ENCODE data around the gene FUOM. TPM values are rescaled to one million over a fixed set of nuclear protein-coding genes. Genes with fewer than 3 reads are reported as not detected.

Gene FUOM
- total and polyA plus RNA-seq, 2 of the 4 experiments (the other 2 are of a cell fraction), result 26.3 to 52.8 TPM

- in situ Hi-C loops (cut with MboI; ENCODE audit: low sequenced_read_pairs), result no loop called here
- 100% methylated on average over 1 of the region's 20 CpGs; no CpG with 5 or more reads in 1 of the 2 experiments for WGBS, 2 experiments (ENCODE audit: extremely low coverage in 2 of 2, insufficient read length in 1 of 2)
These were observed 20.0 kb upstream of the FUOM start for GRCh38 chr10:133377818-133378250.

More at GRCh38 chr10:133377818-133378250, 20.0 kb upstream of the FUOM start:
- Histone ChIP-seq H4K8ac (ENCODE audit: low read depth in 2 of 2, low read length in 2 of 2) (peak overlapping the region; percentile 60 to 66; a peak in 3 of 4 replicates), H3K9me1 (ENCODE audit: insufficient read depth, low read length) (peaks cover 8% of the 10 kb centered on the region; the same call in 1 of the 2 replicates), H2AFZ (replicated peaks; ENCODE audit: low read length, poor library complexity) (peak overlapping the region; percentile 98), H2BK15ac (ENCODE audit: low read depth, low read length) (no peak overlapping the region), H2BK20ac (ENCODE audit: low read depth, low read length) (no peak overlapping the region), H3K23ac (ENCODE audit: low read depth, low read length) (no peak overlapping the region; the same call in none of the 2 replicates), H4K5ac (ENCODE audit: low read depth, low read length) (peak overlapping the region; percentile 50), H3K79me1 (ENCODE audit: low read depth in 1 of 2, low read length in 2 of 2) (peaks cover 0 to 10% of the 10 kb centered on the region in 2 experiments; a peak in 3 of 4 replicates), H3K9ac (ENCODE audit: low read depth, low read length) (peak overlapping the region; percentile 73), H3K9me3 (ENCODE audit: control insufficient read depth, insufficient read depth, low read length) (no peaks in the 10 kb centered on the region), H3K27me3 (ENCODE audit: control insufficient read depth, insufficient read depth, low read length) (no peaks in the 10 kb centered on the region), H3K27ac (ENCODE audit: insufficient read depth, low read length) (peak overlapping the region; percentile 33; the same call in 1 of the 2 replicates), H2AK9ac (replicated peaks; ENCODE audit: low read depth, low read length, poor library complexity) (peak overlapping the region; percentile 21), H3K4me1 (ENCODE audit: control insufficient read depth, insufficient read depth, low read length) (peaks cover 5% of the 10 kb centered on the region), H3K4me2 (ENCODE audit: low read depth, low read length) (peak overlapping the region; percentile 87), H3K4me3 (ENCODE audit: insufficient read depth, low read depth, low read length) (peak overlapping the region; percentile 72), H3K14ac (replicated peaks; ENCODE audit: low read depth, low read length) (peak overlapping the region; percentile 5; the same call in 1 of the 2 replicates), H3K18ac (ENCODE audit: low read depth, low read length) (no peak overlapping the region), H4K91ac (ENCODE audit: insufficient read depth, low read depth, low read length) (peak overlapping the region; percentile 37; the same call in 1 of the 2 replicates), H2BK5ac (ENCODE audit: low read depth, low read length, poor library complexity, severe bottlenecking) (no peak overlapping the region), H4K20me1 (ENCODE audit: insufficient read depth, low read length) (no peaks in the 10 kb centered on the region), H3K56ac (ENCODE audit: extremely low read depth, insufficient read depth, low read length) (peak overlapping the region; percentile 35; the same call in 1 of the 2 replicates), H2AK5ac (ENCODE audit: low read depth, low read length) (peak overlapping the region; percentile 16), H3K4ac (ENCODE audit: low read depth, low read length) (peak overlapping the region; percentile 9), H3K36me3 (ENCODE audit: control insufficient read depth, insufficient read depth, low read length) (peaks cover 2% of the 10 kb centered on the region), H2BK120ac (ENCODE audit: low read depth, low read length) (no peak overlapping the region)
- DNase-seq (no peak), ATAC-seq (ENCODE audit: low read depth) (peak; percentile 0; the same call in 1 of the 2 replicates)
- TF ChIP-seq, protein P1, sequence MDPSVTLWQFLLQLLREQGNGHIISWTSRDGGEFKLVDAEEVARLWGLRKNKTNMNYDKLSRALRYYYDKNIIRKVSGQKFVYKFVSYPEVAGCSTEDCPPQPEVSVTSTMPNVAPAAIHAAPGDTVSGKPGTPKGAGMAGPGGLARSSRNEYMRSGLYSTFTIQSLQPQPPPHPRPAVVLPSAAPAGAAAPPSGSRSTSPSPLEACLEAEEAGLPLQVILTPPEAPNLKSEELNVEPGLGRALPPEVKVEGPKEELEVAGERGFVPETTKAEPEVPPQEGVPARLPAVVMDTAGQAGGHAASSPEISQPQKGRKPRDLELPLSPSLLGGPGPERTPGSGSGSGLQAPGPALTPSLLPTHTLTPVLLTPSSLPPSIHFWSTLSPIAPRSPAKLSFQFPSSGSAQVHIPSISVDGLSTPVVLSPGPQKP (IDR thresholded peaks at IDR 0.05; ENCODE audit: borderline replicate concordance, low read depth, low read length), result no peak
- TF ChIP-seq RFX5 (IDR thresholded peaks at IDR 0.05; ENCODE audit: low read depth, low read length) (no peak), MXI1 (IDR thresholded peaks at IDR 0.05; ENCODE audit: borderline replicate concordance, low read depth, low read length) (no peak), MAFK (IDR thresholded peaks at IDR 0.05; ENCODE audit: low read depth, low read length) (no peak), NFE2L2 (IDR thresholded peaks at IDR 0.05; ENCODE audit: low read depth, low read length) (no peak), CHD1 (IDR thresholded peaks at IDR 0.05; ENCODE audit: low read depth, low read length) (no peak), CEBPB (IDR thresholded peaks at IDR 0.05; ENCODE audit: low read depth, low read length) (no peak), SMC3 (IDR thresholded peaks at IDR 0.05; ENCODE audit: low read depth, low read length) (no peak), POLR2A (IDR thresholded peaks at IDR 0.05; ENCODE audit: low read depth, low read length) (no peak), CTCF (conservative IDR thresholded peaks at IDR 0.05; ENCODE audit: low read depth, low read length) (no peak)
- TF ChIP-seq, protein P2, sequence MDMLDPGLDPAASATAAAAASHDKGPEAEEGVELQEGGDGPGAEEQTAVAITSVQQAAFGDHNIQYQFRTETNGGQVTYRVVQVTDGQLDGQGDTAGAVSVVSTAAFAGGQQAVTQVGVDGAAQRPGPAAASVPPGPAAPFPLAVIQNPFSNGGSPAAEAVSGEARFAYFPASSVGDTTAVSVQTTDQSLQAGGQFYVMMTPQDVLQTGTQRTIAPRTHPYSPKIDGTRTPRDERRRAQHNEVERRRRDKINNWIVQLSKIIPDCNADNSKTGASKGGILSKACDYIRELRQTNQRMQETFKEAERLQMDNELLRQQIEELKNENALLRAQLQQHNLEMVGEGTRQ (IDR thresholded peaks at IDR 0.05; ENCODE audit: low read depth, low read length), result no peak
- intact Hi-C loops (cut with micrococcal nuclease) (loop anchor here (10.0 kb wide), 1 partner anchor 53 kb away; no protein-coding TSS in a partner anchor), dilution Hi-C loops (cut with HindIII; ENCODE audit: low sequenced_read_pairs, unreplicated experiment) (no loop called here)
- no TSS peak for BruUV-seq (replicated peaks)
- ChIA-PET POLR2A (ENCODE audit: unreplicated experiment) (no interaction called here), CTCF (interaction anchor here (0.7 to 0.8 kb wide), 2 partner anchors 15 to 48 kb away, joined by 3 to 4 read pairs; no protein-coding TSS in a partner anchor)
